Measurements from ENCODE around the gene FBXO24.

DNA sequence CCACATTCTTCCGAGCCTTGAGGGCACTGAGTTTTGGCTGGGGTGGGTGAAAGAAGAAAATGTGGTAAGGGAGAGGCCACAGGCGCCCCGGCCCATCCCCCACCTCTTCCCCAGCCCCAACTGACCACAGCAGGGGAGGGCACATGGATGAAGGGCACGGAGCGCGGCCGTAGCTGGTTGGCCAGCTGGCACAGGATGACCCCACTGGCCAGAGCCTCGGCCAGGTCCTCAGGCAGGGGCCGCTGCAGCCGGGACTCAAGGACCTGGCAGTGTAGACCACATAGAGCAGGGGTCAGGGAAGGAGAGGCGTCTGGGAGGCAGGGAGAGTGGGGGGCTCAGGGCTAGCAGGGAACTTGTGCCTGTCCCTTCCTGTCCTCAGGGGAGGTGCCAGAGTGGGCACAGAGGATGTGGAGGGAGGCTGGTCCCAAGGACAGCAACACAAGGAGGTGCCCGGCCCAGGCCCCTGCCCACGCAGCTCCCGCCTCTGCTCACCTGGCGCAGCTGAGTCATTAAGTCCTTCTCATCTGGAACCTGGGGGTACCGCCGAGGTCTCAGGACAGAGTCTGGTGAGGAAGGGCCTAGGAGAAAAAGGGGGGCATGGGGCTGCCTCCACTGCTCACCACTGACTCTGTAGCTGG, 10.3 kb upstream of the FBXO24 start:
- TF ChIP-seq, protein P1, sequence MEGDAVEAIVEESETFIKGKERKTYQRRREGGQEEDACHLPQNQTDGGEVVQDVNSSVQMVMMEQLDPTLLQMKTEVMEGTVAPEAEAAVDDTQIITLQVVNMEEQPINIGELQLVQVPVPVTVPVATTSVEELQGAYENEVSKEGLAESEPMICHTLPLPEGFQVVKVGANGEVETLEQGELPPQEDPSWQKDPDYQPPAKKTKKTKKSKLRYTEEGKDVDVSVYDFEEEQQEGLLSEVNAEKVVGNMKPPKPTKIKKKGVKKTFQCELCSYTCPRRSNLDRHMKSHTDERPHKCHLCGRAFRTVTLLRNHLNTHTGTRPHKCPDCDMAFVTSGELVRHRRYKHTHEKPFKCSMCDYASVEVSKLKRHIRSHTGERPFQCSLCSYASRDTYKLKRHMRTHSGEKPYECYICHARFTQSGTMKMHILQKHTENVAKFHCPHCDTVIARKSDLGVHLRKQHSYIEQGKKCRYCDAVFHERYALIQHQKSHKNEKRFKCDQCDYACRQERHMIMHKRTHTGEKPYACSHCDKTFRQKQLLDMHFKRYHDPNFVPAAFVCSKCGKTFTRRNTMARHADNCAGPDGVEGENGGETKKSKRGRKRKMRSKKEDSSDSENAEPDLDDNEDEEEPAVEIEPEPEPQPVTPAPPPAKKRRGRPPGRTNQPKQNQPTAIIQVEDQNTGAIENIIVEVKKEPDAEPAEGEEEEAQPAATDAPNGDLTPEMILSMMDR (IDR thresholded peaks at IDR 0.05), result no peak
- no peak for TF ChIP-seq POLR2A (IDR thresholded peaks at IDR 0.05)
